ENCODE measurements around the gene SMPDL3B. TPM values are rescaled to one million over a fixed set of nuclear protein-coding genes. Genes with fewer than 3 reads are reported as not detected.

The SMPDL3B gene
- total RNA-seq, 4 donors from 2014 or later = 6.6 TPM; not detected in 3

- no peaks in the 10 kb centered on the region for H3K36me3 ChIP-seq
- intact Hi-C loops (cut with DNase I; ENCODE audit: low total_unique reads) = no loop called here
Observed at GRCh38 chr1:27887215-27888021, 47.4 kb upstream of the SMPDL3B start.

GRCh38 chr1:27889506-27889905, 45.3 kb upstream of the SMPDL3B start:
- Histone ChIP-seq H3K9me3 (no peaks in the 10 kb centered on the region), H3K27ac (no peak overlapping the region), H3K27me3 (no peaks in the 10 kb centered on the region), H3K4me1 (no peaks in the 10 kb centered on the region), H3K36me3 (no peaks in the 10 kb centered on the region), H3K4me3 (no peak overlapping the region)
- DNase-seq = no peak
- no peak for TF ChIP-seq CTCF (IDR thresholded peaks at IDR 0.05)
- intact Hi-C loops (cut with DNase I; ENCODE audit: low total_unique reads) = no loop called here

More at GRCh38 chr1:27887215-27888021, 47.4 kb upstream of the SMPDL3B start:
- DNase-seq = no peak
- Histone ChIP-seq H3K9me3 (no peaks in the 10 kb centered on the region), H3K4me1 (no peaks in the 10 kb centered on the region), H3K27ac (no peak overlapping the region), H3K4me3 (no peak overlapping the region), H3K27me3 (no peaks in the 10 kb centered on the region)
- TF ChIP-seq POLR2A (IDR thresholded peaks at IDR 0.05) = no peak
- no peak for TF ChIP-seq CTCF (IDR thresholded peaks at IDR 0.05)

DNA sequence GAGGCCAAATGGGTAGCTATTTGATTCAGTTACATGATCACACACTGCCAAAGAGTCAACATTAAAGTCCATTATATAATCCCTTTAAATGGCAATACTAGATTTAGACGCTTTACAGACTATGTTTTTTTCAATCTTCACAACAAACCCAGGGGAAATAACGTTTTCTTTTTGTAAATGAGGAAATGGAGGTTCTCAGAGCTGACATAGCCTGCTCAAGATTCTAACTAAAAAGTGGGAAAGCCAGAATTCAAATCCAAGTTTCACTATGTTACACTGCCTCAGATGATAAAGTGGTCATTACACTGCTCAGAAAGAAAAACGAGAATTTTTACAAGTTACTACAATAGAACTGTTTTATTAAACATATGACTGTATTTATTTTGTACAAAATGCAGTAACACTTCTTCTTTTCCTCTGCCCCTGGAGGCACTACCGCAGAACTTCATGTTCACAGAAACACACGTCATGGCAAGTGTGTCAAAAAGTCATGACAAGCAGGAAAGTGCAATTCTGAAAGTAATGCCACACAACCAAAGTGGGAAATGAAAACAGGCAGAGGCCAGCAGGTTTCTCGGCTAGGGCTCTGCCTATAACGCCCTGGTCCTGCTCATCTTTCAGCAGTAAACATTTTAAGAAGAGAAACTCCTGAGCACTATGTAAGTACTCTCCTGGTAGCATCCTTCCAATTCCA, 43.5 kb upstream of the SMPDL3B start:
- Histone ChIP-seq H3K9me3 (no peaks in the 10 kb centered on the region), H3K36me3 (no peaks in the 10 kb centered on the region), H3K4me3 (no peak overlapping the region), H3K27me3 (no peaks in the 10 kb centered on the region), H3K4me1 (no peaks in the 10 kb centered on the region), H3K27ac (no peak overlapping the region)
- TF ChIP-seq POLR2A (IDR thresholded peaks at IDR 0.05) = no peak
- no peak for TF ChIP-seq CTCF (IDR thresholded peaks at IDR 0.05)
- no peak for DNase-seq
- intact Hi-C loops (cut with DNase I; ENCODE audit: low total_unique reads) = no loop called here

DNA sequence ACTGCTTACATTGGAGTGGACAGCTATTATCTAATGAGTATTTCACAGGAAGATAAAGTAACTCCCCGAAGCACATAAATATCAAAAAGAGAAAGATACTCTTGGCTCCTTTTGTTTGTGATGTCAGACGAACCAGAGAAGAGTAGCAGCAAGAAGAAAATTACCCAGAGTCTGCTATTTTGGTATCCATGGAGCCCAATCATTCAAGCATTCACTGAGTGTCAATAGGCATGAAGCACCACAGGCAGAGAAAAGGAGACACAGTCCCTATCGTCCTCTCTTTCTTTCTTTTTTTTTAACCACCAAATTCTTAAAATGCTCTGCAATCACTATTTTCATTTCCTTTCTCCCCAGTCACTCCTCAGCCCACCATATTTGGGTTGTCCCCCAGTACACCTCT, 40.3 kb upstream of the SMPDL3B start:
- Histone ChIP-seq H3K27ac (no peak overlapping the region), H3K9me3 (no peaks in the 10 kb centered on the region), H3K27me3 (no peaks in the 10 kb centered on the region), H3K4me1 (no peaks in the 10 kb centered on the region), H3K36me3 (no peaks in the 10 kb centered on the region), H3K4me3 (no peak overlapping the region)
- intact Hi-C loops (cut with DNase I; ENCODE audit: low total_unique reads) = no loop called here
- DNase-seq = no peak
- TF ChIP-seq POLR2A (IDR thresholded peaks at IDR 0.05) = no peak
- TF ChIP-seq CTCF (IDR thresholded peaks at IDR 0.05) = no peak

- H3K9me3 ChIP-seq = no peaks in the 10 kb centered on the region
- intact Hi-C loops (cut with DNase I; ENCODE audit: low total_unique reads) = no loop called here
- no peaks in the 10 kb centered on the region for H3K36me3 ChIP-seq
- no peak overlapping the region for H3K4me3 ChIP-seq
- no peak overlapping the region for H3K27ac ChIP-seq
- H3K27me3 ChIP-seq = no peaks in the 10 kb centered on the region
- DNase-seq = no peak
- TF ChIP-seq CTCF (IDR thresholded peaks at IDR 0.05) (no peak), POLR2A (IDR thresholded peaks at IDR 0.05) (no peak)
- H3K4me1 ChIP-seq = no peaks in the 10 kb centered on the region
Observed at GRCh38 chr1:27906759-27907158, 28.0 kb upstream of the SMPDL3B start.
